ENCODE measurements around the gene TRAM2. TPM values are rescaled to one million over a fixed set of nuclear protein-coding genes. Genes with fewer than 3 reads are reported as not detected.

TRAM2 gene
- total and polyA plus RNA-seq, 10 of the 15 experiments (the other 5 are each of a cell fraction or from before 2014, with no cell fraction given), result 2.5 to 15.0 (median 11.0) TPM

GRCh38 chr6:52603000-52603795 is 26.3 kb upstream of the TRAM2 start:
- peak; percentile 33; the same call in 2 of the 3 replicates for ATAC-seq
- 44% methylated on average over 3 of the region's 3 CpGs for WGBS (ENCODE audit: insufficient coverage, insufficient replicate concordance, low lambda C conversion rate, missing lambda C conversion rate)
- ChIA-PET CTCF (interaction anchor here (0.9 to 1.9 kb wide), 2 partner anchors 49 to 187 kb away, joined by 3 to 5 read pairs; no protein-coding TSS in a partner anchor), SMC1A (ENCODE audit: uncharacterized antibody, unreplicated experiment) (interaction anchor here (1.2 kb wide), 1 partner anchor 25 kb away, joined by 5 read pairs; no protein-coding TSS in a partner anchor), POLR2A (no interaction called here), RAD21 (ENCODE audit: unreplicated experiment) (no interaction called here)
- Histone ChIP-seq H3K79me2 (ENCODE audit: control insufficient read depth, insufficient read depth, low read length) (no peaks in the 10 kb centered on the region), H3K4me1 (ENCODE audit: control insufficient read depth, insufficient read depth, low read length) (peaks cover 4% of the 10 kb centered on the region; the same call in 1 of the 2 replicates), H3K27me3 (replicated peaks in 1 of 2; ENCODE audit: control insufficient read depth in 2 of 2, insufficient read depth in 2 of 2, low read length in 1 of 2) (no peaks in the 10 kb centered on the region), H3K36me3 (ENCODE audit: control insufficient read depth in 2 of 2, insufficient read depth in 2 of 2, low read length in 1 of 2) (no peaks in the 10 kb centered on the region), H3K4me2 (ENCODE audit: control insufficient read depth, insufficient read depth) (no peak overlapping the region), H3K9ac (ENCODE audit: control insufficient read depth, insufficient read depth, low read length) (no peak overlapping the region), H3K27ac (ENCODE audit: control insufficient read depth, insufficient read depth) (no peak overlapping the region), H3K9me3 (replicated peaks; ENCODE audit: control insufficient read depth, insufficient read depth, low read length) (no peaks in the 10 kb centered on the region), H2AFZ (ENCODE audit: control insufficient read depth, low read depth, low read length) (no peak overlapping the region), H3K4me3 (no peak overlapping the region), H4K20me1 (ENCODE audit: control insufficient read depth, insufficient read depth) (no peaks in the 10 kb centered on the region)
- in situ Hi-C loops (cut with MboI), result no loop called here
- no peak for FAIRE-seq
- intact Hi-C loops (cut with micrococcal nuclease; ENCODE audit: unreplicated experiment), result no loop called here
- no TSS peak for BruUV-seq (replicated peaks)
- TF ChIP-seq ZNF217 (IDR thresholded peaks at IDR 0.05) (no peak), HDAC6 (IDR thresholded peaks at IDR 0.05; ENCODE audit: unreplicated experiment) (no peak), SKIL (IDR thresholded peaks at IDR 0.05; ENCODE audit: low read depth, poor library complexity, severe bottlenecking) (no peak), ZNF622 (IDR thresholded peaks at IDR 0.05) (no peak), SIN3A (IDR thresholded peaks at IDR 0.05; ENCODE audit: low read depth, low read length) (no peak), SMARCA5 (IDR thresholded peaks at IDR 0.05) (no peak), TCF7 (IDR thresholded peaks at IDR 0.05; ENCODE audit: borderline replicate concordance) (no peak)
- no peak for DNase-seq (ENCODE audit: low read depth, low spot score)
